Transverse colon (tissue), 4 donors: Measurements from ENCODE around the gene HDAC4.

Experiments used
- CTCF ChIP-seq, 5 experiments: fragments of 200-600 bp in 3 of 5; fragments of 450-650 bp in 2 of 5; sonication (generic) in 3 of 5; IDR thresholded peaks; 1 replicate in 2 of 5; 2 replicates in 3 of 5; pipeline ENCODE4 v1.5.1; 2016 to 2017; ENCODE audit warnings: antibody characterized with exemption in 5 of 5, inconsistent platforms in 3 of 5, mild to moderate bottlenecking in 2 of 5, moderate library complexity in 1 of 5
- EP300 ChIP-seq: sonication (generic); formaldehyde crosslinking; IDR thresholded peaks from one replicate; pipeline ENCODE4 v1.6.1; 2017; ENCODE audit warnings: antibody characterized with exemption, low read depth
- POLR2A ChIP-seq: fragments of 450-650 bp; IDR thresholded peaks from one replicate; pipeline ENCODE4 v1.6.1; 2016; ENCODE audit warnings: antibody characterized with exemption, mild to moderate bottlenecking, moderate library complexity
- POLR2AphosphoS5 ChIP-seq, 3 donors: sonication (generic); formaldehyde crosslinking; IDR thresholded peaks; one replicate each; pipeline ENCODE4 v1.6.1; 2016; ENCODE audit warnings: antibody characterized with exemption in 3 of 3

- no peak for TF ChIP-seq CTCF (IDR thresholded peaks at IDR 0.05)
- peak; percentile 52 for TF ChIP-seq POLR2A
- no peak for TF ChIP-seq POLR2AphosphoS5 (IDR thresholded peaks at IDR 0.05)
- no peak for TF ChIP-seq EP300
Observed at GRCh38 chr2:239299218-239299939, 101.4 kb downstream of the HDAC4 start.
